ENCODE measurements around the gene STARD3NL.

Gene STARD3NL

DNA sequence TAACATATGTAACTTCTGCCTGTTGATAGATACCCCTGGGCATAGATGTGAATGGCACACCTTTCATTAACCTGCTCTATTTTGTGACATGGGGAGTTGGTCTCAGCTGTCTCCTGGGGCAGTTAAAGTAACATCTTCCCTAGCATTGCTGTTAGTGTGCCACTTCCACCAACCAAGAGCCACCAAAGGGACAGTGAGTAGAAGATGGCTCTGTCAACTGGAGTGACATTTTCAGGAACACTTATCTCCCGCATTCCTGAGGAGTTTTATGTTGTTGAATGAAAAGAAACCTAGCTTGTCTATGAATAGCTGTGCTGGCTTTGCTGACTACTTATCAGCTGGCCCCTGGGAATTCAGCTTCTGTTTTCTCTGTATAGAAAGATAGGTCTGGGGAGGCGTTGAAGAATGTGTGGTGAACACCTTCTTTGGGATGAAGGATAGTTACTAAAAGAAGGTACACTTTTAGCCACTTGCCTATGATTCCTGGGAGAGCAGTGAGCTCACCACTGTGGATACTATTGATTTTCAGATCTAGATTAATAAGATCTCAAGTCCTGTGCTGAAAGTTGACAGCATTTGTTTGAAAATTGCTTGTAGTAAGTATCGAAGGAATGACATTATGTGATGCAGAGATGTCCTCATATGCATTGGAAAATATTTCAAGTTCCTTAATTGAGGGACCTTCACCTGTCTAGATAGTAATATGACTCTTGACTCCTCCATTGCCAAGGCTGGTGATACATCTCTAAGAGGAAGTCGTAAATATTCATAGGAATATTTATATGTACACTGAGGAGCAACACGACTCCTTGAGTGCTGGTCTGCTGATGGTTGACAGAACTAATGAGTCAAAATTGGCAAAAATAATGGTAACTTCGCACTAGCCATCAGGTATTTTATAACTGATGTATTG, 7.6 kb downstream of the STARD3NL start:
- no peak for DNase-seq

- no peak for DNase-seq
Observed at GRCh38 chr7:38186593-38187314, 8.7 kb downstream of the STARD3NL start.

- no peak for DNase-seq
Observed at GRCh38 chr7:38187794-38188440, 9.9 kb downstream of the STARD3NL start.

DNA sequence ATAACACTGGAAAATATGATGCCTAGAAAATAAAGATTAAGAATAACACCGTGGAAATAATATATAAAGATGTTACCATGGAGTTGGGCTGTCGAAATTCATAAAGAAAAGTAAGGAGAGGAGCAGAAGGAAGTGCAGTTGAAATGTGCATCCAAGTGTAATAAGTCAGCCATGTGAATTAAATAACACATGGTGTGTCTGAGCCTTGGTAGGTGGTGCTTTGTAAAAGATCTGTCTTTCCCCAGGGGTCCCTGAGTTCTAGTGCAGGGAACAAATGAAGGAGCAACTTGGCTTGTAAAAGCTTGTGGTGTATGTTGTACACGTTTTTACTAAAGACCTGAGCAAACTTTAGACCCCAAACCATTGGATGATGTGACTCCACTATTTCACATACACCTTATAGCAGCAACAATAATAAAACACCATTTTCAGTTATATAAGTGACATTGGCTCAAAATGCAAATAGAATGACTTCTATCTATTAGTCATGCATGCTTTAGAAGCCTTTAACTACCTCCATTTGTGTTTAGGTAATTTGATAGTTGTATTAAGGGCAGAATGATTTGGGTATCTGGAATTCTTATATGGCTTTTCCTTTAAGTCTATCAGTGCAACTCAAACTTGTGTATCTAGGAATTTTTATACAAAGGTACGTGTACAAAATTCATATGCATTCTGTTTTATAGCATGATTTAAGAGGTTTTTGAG, 11.3 kb downstream of the STARD3NL start:
- DNase-seq, result peak; percentile 92

GRCh38 chr7:38190011-38190410, 12.0 kb downstream of the STARD3NL start:
- no peak for DNase-seq

DNA sequence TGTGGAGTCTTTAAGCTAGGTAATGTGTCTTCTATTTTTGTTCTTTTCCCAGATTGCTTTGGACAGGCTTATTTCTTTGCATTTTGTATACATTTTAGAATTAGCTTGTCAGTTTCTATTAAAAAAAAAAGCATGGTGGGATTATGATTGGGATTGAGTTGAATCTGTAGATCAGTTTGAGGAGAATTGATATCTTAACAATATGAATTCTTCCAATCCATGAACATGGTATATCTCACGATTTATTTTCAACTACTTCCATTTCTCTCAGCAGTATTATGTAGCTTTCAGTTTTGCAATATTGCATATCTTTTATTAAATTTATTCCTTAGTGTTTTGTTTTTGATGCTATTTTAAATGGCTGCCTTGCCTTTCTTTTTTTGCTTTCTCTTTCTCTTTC, 13.7 kb downstream of the STARD3NL start:
- no peak for DNase-seq

GRCh38 chr7:38192327-38192726, 14.3 kb downstream of the STARD3NL start:
- no peak for DNase-seq

- DNase-seq, result no peak
Observed at GRCh38 chr7:38195804-38196595, 18.0 kb downstream of the STARD3NL start.

GRCh38 chr7:38198366-38198765, 20.3 kb downstream of the STARD3NL start:
- DNase-seq, result no peak

- no peak for DNase-seq
Observed at GRCh38 chr7:38199154-38199553, 21.1 kb downstream of the STARD3NL start.

GRCh38 chr7:38199782-38200181, 21.7 kb downstream of the STARD3NL start:
- DNase-seq, result no peak

- no peak for DNase-seq
Observed at GRCh38 chr7:38206071-38206470, 28.0 kb downstream of the STARD3NL start.

DNA sequence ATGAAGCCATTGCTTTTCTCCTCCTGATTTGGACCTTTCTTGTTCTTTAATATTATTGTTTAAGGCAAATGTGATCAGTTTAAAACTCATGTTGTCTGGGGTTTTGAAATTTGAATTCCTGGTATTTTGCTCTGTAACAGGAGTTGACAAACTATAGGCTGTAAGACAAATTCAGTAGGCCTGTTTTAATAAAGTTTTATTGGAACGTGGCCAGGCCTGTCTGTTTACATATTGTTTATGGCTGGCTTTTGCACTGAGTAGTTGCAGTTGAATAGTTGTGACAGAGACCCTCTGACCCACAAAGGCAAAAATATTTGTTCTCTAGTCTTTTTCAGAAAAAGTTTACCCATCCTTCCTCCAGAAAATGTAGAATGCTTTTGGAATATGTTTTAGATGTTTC, 29.8 kb downstream of the STARD3NL start:
- no peak for DNase-seq

GRCh38 chr7:38211486-38211885, 33.4 kb downstream of the STARD3NL start:
- no peak for DNase-seq

- no peak for DNase-seq
Observed at GRCh38 chr7:38211940-38212339, 33.9 kb downstream of the STARD3NL start.

DNA sequence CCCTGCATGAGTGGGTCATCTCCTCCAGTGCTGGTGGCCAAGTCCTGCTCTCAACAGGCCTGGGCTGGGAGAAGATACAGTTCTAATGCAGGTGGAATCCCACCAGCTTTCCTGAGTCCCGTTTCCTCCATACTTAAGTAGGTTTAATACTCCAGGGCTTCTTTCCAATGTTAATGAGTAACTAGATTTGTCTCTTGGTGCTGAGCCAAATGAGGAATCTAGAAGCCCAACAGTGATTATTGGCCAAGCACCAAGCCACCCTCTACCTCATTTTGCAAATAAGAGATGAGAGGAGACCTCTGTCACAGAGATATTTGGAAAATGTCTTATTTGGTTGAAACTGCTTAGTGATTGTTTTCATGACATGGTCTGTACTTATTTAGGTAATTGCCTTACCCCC, 37.1 kb downstream of the STARD3NL start:
- no peak for DNase-seq

GRCh38 chr7:38215735-38216670, 38.0 kb downstream of the STARD3NL start:
- DNase-seq, result peak; percentile 83

DNA sequence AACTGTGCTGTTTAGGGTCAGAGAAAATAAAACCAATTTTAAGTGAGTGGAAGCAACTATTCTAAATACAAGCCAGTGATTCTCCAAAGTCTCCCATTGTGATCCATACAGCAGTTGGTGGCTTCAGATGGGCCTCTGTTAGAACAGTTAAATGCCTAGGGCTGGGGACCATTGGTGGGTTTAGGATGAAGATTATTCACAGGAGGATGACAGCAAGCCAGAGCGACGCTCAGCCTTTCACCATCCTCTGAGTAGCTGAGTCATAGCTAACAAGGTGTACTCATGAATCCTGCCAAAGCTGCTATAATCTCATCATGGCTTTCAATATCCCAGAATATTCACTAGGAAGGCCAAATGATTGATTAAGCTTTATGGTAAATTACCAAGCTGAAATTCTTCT, 39.6 kb downstream of the STARD3NL start:
- no peak for DNase-seq

- DNase-seq, result no peak
Observed at GRCh38 chr7:38220452-38220851, 42.4 kb downstream of the STARD3NL start.

DNA sequence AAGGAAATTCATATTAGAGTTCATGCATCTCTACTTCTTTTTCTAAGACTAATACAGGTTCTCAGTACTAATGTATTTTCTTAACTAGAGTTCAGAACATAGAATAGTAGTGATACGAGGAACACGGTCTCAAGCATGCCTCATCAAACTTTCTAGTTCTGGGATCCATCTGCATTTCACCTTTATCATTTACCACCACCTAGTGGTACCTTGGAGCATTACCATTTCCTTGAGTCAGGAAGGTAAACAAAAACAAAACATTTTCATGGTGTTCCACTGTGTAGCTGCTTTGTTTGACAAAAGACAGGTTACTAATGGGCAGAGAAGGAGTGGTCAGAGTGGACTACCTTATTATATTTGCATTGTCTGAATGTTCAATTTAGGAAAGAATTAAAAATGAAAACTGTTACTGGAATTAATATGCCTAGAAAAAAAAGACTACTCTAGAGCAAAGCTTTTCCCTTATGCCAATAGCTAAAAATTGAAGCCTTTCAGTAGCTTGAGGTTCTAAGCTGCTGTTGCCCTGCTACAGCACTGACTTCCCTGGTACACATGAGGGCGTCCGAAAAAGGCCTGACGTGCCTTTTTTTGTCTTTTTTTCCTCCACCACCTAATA, 44.5 kb downstream of the STARD3NL start:
- DNase-seq, result peak; percentile 66

GRCh38 chr7:38223306-38223705, 45.3 kb downstream of the STARD3NL start:
- no peak for DNase-seq
